ENCODE results near the gene CEP19. TPM values are rescaled to one million over a fixed set of nuclear protein-coding genes. Genes with fewer than 3 reads are reported as not detected.

Gene CEP19
- total RNA-seq, 1 donor from 2014 or later, result 2.5 TPM

DNA sequence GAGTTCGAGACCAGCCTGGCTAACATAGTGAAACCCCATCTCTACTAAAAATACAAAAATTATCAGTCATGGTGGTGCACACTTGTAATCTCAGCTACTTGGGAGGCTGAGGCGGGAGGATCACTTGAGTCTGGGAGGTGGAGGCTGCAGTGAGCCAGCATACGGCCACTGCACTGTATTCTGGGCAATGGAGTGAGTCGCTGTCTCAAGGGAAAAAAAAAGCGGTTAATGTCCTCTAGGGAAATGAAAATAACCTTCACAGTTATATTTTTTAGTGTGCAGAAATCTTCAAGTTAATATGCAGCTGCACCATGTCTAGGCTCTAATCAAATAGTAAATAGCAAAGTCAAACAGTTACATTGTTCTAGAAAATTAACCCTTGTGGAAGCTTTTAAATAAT lies 14.8 kb downstream of the CEP19 start:
- Mint-ChIP-seq H3K27me3 (ENCODE audit: low read depth) (peaks cover 2% of the 10 kb centered on the region), H3K9me3 (ENCODE audit: low read depth) (no peaks in the 10 kb centered on the region), H3K27ac (ENCODE audit: unreplicated experiment) (no peak overlapping the region), H3K4me3 (ENCODE audit: unreplicated experiment) (no peak overlapping the region), H3K36me3 (ENCODE audit: low read depth) (no peaks in the 10 kb centered on the region), H3K4me1 (ENCODE audit: low read depth) (no peaks in the 10 kb centered on the region)
- no peak for DNase-seq (ENCODE audit: low spot score)
- TF ChIP-seq, protein P1, sequence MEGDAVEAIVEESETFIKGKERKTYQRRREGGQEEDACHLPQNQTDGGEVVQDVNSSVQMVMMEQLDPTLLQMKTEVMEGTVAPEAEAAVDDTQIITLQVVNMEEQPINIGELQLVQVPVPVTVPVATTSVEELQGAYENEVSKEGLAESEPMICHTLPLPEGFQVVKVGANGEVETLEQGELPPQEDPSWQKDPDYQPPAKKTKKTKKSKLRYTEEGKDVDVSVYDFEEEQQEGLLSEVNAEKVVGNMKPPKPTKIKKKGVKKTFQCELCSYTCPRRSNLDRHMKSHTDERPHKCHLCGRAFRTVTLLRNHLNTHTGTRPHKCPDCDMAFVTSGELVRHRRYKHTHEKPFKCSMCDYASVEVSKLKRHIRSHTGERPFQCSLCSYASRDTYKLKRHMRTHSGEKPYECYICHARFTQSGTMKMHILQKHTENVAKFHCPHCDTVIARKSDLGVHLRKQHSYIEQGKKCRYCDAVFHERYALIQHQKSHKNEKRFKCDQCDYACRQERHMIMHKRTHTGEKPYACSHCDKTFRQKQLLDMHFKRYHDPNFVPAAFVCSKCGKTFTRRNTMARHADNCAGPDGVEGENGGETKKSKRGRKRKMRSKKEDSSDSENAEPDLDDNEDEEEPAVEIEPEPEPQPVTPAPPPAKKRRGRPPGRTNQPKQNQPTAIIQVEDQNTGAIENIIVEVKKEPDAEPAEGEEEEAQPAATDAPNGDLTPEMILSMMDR (IDR thresholded peaks at IDR 0.05), result no peak

DNA sequence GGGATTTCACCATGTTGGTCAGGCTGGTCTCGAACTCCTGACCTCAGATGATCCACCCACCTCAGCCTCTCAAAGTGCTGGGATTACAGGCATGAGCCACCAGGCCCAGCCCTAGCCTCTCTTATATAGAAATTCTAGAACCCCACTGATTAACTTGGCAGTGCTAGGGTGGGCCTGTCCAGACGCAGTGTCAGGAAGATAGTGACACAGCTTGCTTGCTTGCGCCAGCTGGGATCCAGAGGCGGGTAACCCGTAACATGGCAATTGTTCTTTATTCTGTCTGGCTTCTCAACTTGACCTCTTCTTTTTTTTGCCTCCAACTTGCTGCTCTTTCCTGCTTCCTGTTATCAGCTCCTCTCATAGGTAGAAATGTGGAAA lies 16.2 kb downstream of the CEP19 start:
- no peak overlapping the region for H3K4me3 Mint-ChIP-seq (ENCODE audit: unreplicated experiment)
- TF ChIP-seq, protein P1 (IDR thresholded peaks at IDR 0.05), result no peak
- H3K9me3 Mint-ChIP-seq (ENCODE audit: low read depth), result no peaks in the 10 kb centered on the region
- H3K27me3 Mint-ChIP-seq (ENCODE audit: low read depth), result peaks cover 7% of the 10 kb centered on the region
- H3K27ac Mint-ChIP-seq (ENCODE audit: unreplicated experiment), result no peak overlapping the region
- no peaks in the 10 kb centered on the region for H3K36me3 Mint-ChIP-seq (ENCODE audit: low read depth)
- DNase-seq (ENCODE audit: low spot score), result no peak
- no peaks in the 10 kb centered on the region for H3K4me1 Mint-ChIP-seq (ENCODE audit: low read depth)

DNA sequence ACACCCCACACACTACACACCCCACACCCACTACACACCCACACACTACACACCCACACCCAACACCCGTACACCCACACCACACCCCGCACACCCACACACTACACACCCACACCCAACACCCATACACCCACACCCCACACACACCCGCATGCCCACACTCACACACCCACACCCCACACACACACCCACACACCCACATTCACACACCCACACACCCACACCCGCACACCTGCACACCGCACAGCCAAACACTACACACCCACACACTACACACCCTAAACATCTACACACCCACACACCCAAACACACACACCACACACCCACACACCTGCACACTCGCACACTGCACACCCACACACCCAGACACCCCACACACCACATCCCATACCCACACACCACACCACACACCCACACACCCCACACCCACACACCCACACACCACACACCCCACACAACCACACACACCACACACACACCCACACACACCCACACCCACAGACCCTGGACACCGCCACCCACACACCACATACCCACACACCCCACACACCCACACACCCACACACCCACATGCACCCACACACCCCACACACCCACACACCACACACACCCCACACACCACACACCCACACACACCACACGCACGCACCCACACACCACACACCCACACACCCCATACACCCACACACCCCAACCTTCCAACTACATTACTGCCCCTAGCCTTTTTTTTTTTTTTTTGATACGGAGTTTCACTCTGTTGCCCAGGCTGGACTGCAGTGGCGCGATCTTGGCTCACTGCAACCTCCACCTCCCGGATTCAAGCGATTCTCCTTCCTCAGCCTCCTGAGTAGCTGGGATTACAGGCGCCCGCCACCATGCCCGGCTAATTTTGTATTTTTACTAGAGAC lies 16.9 kb downstream of the CEP19 start:
- TF ChIP-seq, protein P1 (IDR thresholded peaks at IDR 0.05), result no peak
- Mint-ChIP-seq H3K9me3 (ENCODE audit: low read depth) (no peaks in the 10 kb centered on the region), H3K4me1 (ENCODE audit: low read depth) (no peaks in the 10 kb centered on the region), H3K27me3 (ENCODE audit: low read depth) (peaks cover 7% of the 10 kb centered on the region), H3K36me3 (ENCODE audit: low read depth) (no peaks in the 10 kb centered on the region), H3K4me3 (ENCODE audit: unreplicated experiment) (no peak overlapping the region), H3K27ac (ENCODE audit: unreplicated experiment) (no peak overlapping the region)
- no peak for DNase-seq (ENCODE audit: low spot score)

DNA sequence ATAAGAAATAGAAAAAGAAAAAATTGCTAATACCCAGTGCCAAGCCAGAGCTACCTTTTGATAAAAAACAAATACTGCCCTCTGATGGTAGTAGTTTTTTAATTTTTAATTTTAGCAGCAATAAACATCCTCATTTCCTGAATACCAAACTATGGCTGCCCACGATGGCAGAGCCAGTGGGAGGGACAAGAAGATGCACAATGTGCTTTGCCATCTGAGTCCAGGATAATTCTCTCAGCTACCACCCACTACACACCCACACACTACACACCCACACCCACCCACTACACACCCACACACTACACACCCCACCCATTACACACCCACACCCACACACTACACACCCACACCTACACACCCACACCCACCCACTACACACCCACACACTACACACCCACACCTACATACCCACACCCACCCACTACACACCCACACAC lies 17.8 kb downstream of the CEP19 start:
- Mint-ChIP-seq H3K27me3 (ENCODE audit: low read depth) (peaks cover 7% of the 10 kb centered on the region), H3K36me3 (ENCODE audit: low read depth) (no peaks in the 10 kb centered on the region), H3K4me3 (ENCODE audit: unreplicated experiment) (no peak overlapping the region), H3K27ac (ENCODE audit: unreplicated experiment) (no peak overlapping the region), H3K4me1 (ENCODE audit: low read depth) (no peaks in the 10 kb centered on the region), H3K9me3 (ENCODE audit: low read depth) (no peaks in the 10 kb centered on the region)
- DNase-seq (ENCODE audit: low spot score), result no peak
- TF ChIP-seq, protein P1 (IDR thresholded peaks at IDR 0.05), result peak; percentile 68

DNA sequence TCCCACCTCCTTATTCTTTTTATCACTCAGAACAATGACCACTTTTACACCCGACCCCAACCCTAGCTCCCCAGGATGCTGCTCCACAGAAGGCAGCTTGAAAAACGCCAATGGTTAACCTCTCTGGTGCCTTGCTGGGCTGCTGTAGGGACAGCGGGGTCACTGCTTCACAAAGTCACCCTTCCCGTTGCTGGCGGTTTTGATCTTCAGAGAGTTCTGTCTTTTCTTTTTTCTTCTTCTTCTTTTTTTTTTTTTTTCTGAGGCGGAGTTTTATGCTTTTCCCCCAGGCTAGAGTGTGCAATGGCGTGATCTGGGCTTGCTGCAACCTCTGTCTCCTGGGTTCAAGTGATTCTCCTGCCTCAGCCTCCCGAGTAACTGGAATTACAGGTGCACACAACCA lies 20.7 kb downstream of the CEP19 start:
- Mint-ChIP-seq H3K36me3 (ENCODE audit: low read depth) (no peaks in the 10 kb centered on the region), H3K27ac (ENCODE audit: unreplicated experiment) (no peak overlapping the region), H3K4me3 (ENCODE audit: unreplicated experiment) (no peak overlapping the region), H3K27me3 (ENCODE audit: low read depth) (peaks cover 7% of the 10 kb centered on the region), H3K9me3 (ENCODE audit: low read depth) (no peaks in the 10 kb centered on the region), H3K4me1 (ENCODE audit: low read depth) (peaks cover 9% of the 10 kb centered on the region)
- TF ChIP-seq, protein P1 (IDR thresholded peaks at IDR 0.05), result no peak
- DNase-seq (ENCODE audit: low spot score), result no peak

Data from chondrocyte (in vitro differentiated cells).